ENCODE results near the gene SLC16A1. TPM values are rescaled to one million over a fixed set of nuclear protein-coding genes. Genes with fewer than 3 reads are reported as not detected.

The SLC16A1 gene
- total RNA-seq, 1 donor from 2014 or later, result 68.1 TPM

- peaks cover 18% of the 10 kb centered on the region for H3K4me1 Mint-ChIP-seq (ENCODE audit: low read depth)
- H3K36me3 Mint-ChIP-seq (ENCODE audit: low read depth), result peaks cover 9% of the 10 kb centered on the region
- H3K4me3 Mint-ChIP-seq (ENCODE audit: unreplicated experiment), result no peak overlapping the region
- DNase-seq (ENCODE audit: low spot score), result no peak
- H3K9me3 Mint-ChIP-seq (ENCODE audit: low read depth), result no peaks in the 10 kb centered on the region
- H3K27me3 Mint-ChIP-seq (ENCODE audit: low read depth), result no peaks in the 10 kb centered on the region
- no peak overlapping the region for H3K27ac Mint-ChIP-seq (ENCODE audit: unreplicated experiment)
- TF ChIP-seq CTCF (IDR thresholded peaks at IDR 0.05), result no peak
Observed at GRCh38 chr1:112909847-112910246, 46.1 kb downstream of the SLC16A1 start.

- TF ChIP-seq CTCF (IDR thresholded peaks at IDR 0.05), result no peak
- Mint-ChIP-seq H3K4me3 (ENCODE audit: unreplicated experiment) (no peak overlapping the region), H3K4me1 (ENCODE audit: low read depth) (peaks cover 27% of the 10 kb centered on the region), H3K27ac (ENCODE audit: unreplicated experiment) (peak overlapping the region; percentile 13), H3K9me3 (ENCODE audit: low read depth) (no peaks in the 10 kb centered on the region), H3K27me3 (ENCODE audit: low read depth) (no peaks in the 10 kb centered on the region), H3K36me3 (ENCODE audit: low read depth) (no peaks in the 10 kb centered on the region)
- DNase-seq (ENCODE audit: low spot score), result no peak
Observed at GRCh38 chr1:112906150-112906698, 49.8 kb downstream of the SLC16A1 start.

GRCh38 chr1:112905395-112906149, 50.4 kb downstream of the SLC16A1 start:
- H3K9me3 Mint-ChIP-seq (ENCODE audit: low read depth), result no peaks in the 10 kb centered on the region
- no peaks in the 10 kb centered on the region for H3K27me3 Mint-ChIP-seq (ENCODE audit: low read depth)
- no peaks in the 10 kb centered on the region for H3K36me3 Mint-ChIP-seq (ENCODE audit: low read depth)
- TF ChIP-seq CTCF (IDR thresholded peaks at IDR 0.05), result no peak
- peaks cover 27% of the 10 kb centered on the region for H3K4me1 Mint-ChIP-seq (ENCODE audit: low read depth)
- no peak overlapping the region for H3K27ac Mint-ChIP-seq (ENCODE audit: unreplicated experiment)
- no peak overlapping the region for H3K4me3 Mint-ChIP-seq (ENCODE audit: unreplicated experiment)
- no peak for DNase-seq (ENCODE audit: low spot score)

- peaks cover 27% of the 10 kb centered on the region for H3K4me1 Mint-ChIP-seq (ENCODE audit: low read depth)
- H3K36me3 Mint-ChIP-seq (ENCODE audit: low read depth), result no peaks in the 10 kb centered on the region
- no peak overlapping the region for H3K27ac Mint-ChIP-seq (ENCODE audit: unreplicated experiment)
- H3K9me3 Mint-ChIP-seq (ENCODE audit: low read depth), result no peaks in the 10 kb centered on the region
- no peak for TF ChIP-seq CTCF (IDR thresholded peaks at IDR 0.05)
- H3K27me3 Mint-ChIP-seq (ENCODE audit: low read depth), result no peaks in the 10 kb centered on the region
- H3K4me3 Mint-ChIP-seq (ENCODE audit: unreplicated experiment), result no peak overlapping the region
- DNase-seq (ENCODE audit: low spot score), result no peak
Observed at GRCh38 chr1:112904831-112905261, 51.1 kb downstream of the SLC16A1 start.

- Mint-ChIP-seq H3K4me1 (ENCODE audit: low read depth) (peaks cover 27% of the 10 kb centered on the region), H3K4me3 (ENCODE audit: unreplicated experiment) (no peak overlapping the region), H3K36me3 (ENCODE audit: low read depth) (no peaks in the 10 kb centered on the region), H3K27me3 (ENCODE audit: low read depth) (no peaks in the 10 kb centered on the region), H3K9me3 (ENCODE audit: low read depth) (no peaks in the 10 kb centered on the region), H3K27ac (ENCODE audit: unreplicated experiment) (no peak overlapping the region)
- TF ChIP-seq CTCF (IDR thresholded peaks at IDR 0.05), result no peak
- no peak for DNase-seq (ENCODE audit: low spot score)
Observed at GRCh38 chr1:112904071-112904830, 51.7 kb downstream of the SLC16A1 start.
